NT2/D1 (cell line): ENCODE results near the gene AVPR2.

Source experiments
- SUZ12 ChIP-seq: IDR thresholded peaks from 2 replicates; pipeline ENCODE4 v1.6.1; 2011; ENCODE audit not compliant: insufficient read length, insufficient read depth; ENCODE audit errors: extremely low read depth
- YY1 ChIP-seq: IDR thresholded peaks from 2 replicates; pipeline ENCODE4 v1.6.1; 2011; ENCODE audit not compliant: insufficient read length, insufficient read depth
- ZNF274 ChIP-seq: IDR thresholded peaks from 2 replicates; pipeline ENCODE4 v1.6.1; 2011; ENCODE audit warnings: mild to moderate bottlenecking, low read depth, low read length

DNA sequence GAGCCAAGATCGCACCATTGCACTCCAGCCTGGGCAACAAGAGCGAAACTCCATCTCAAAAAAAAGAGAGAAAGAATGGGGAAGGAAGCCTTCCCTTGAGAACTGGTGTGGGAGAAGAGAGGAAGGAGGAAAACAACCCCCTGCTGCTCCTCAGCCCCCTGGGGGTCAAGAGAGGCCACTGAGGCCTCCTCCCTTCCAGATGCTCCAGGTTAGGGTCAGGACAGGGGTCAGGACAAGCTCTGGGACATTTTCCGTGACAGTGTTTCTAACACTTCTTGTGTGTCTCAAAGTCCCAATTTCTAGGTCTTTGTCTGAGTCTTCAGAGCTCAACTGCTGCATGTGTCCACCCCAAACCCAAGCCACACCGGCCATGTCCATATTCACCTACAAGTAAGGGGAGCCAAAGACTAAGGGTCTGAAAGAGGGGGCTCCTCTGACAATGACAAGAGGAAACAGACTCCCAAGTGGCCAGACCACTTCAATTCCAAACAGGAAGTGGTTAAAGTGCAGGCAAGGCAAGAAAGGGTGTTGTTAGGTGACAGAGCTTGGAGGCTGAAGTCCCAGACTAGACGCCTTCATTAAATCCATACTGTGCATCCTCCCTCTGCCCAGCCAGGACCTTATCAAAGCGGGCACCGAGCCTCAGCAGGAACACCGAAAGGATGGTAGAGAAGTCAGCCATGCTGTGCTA is 26.8 kb upstream of the AVPR2 start:
- TF ChIP-seq ZNF274 (no peak), SUZ12 (no peak), YY1 (no peak)
